Measurements from ENCODE around the gene SLC6A18.
"Not testable (repeated sequence)": the region's sequence is repeated elsewhere in the genome, so short reads cannot be mapped to it uniquely, and the experiment has no call there.

DNA sequence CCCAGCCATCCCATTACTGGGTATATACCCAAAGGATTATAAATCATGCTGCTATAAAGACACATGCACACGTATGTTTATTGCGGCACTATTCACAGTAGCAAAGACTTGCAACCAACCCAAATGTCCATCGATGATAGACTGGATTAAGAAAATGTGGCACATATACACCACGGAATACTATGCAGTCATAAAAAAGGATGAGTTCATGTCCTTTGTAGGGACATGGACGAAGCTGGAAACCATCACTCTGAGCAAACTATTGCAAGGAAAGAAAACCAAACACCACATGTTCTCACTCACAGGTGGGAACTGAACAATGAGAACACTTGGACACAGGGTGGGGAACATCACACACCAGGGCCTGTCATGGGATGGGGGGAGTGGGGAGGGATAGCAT lies 42.3 kb downstream of the SLC6A18 start:
- TF ChIP-seq POLR2AphosphoS5 (IDR thresholded peaks at IDR 0.05; ENCODE audit: low read depth, low read length); POLR2A (IDR thresholded peaks at IDR 0.05; ENCODE audit: low read depth, low read length); TAF1 (IDR thresholded peaks at IDR 0.05; ENCODE audit: borderline replicate concordance, low read depth, low read length): not testable (repeated sequence)

Measured in GM12892 (cell line).